Thoracic aorta (tissue), 2 donors: ENCODE data around the gene NFYC. TPM values are rescaled to one million over a fixed set of nuclear protein-coding genes. Genes with fewer than 3 reads are reported as not detected.

Experiments used
- ATAC-seq: fragments of 150-250 bp; one replicate; pipeline ENCODE4 v1.8.0; 2017; ENCODE audit warnings: low read depth; ENCODE audit not compliant: insufficient number of reproducible peaks, low FRiP score
- DNase-seq: peaks from one replicate; pipeline ENCODE4 v3.0.0-alpha.2; 2020; ENCODE audit warnings: low spot score
- H3K27ac ChIP-seq, 2 donors: fragments of 200-600 bp; sonication (generic); 1 replicate in 1 of 2; 2 replicates in 1 of 2; pipeline ENCODE4 v1.5.1; 2016; ENCODE audit warnings: mild to moderate bottlenecking in 2 of 2, moderate library complexity in 2 of 2
- H3K27me3 ChIP-seq: fragments of 200-600 bp; sonication (generic); replicated peaks from 2 replicates; pipeline ENCODE4 v1.6.0; 2016; ENCODE audit warnings: mild to moderate bottlenecking; ENCODE audit not compliant: insufficient read depth
- H3K36me3 ChIP-seq: fragments of 200-600 bp; sonication (generic); one replicate; pipeline ENCODE4 v1.5.1; 2016
- H3K4me1 ChIP-seq, 2 donors: fragments of 200-600 bp; sonication (generic); 1 replicate in 1 of 2; 2 replicates in 1 of 2; pipeline versions ENCODE4 v1.5.1 to v1.6.0; 2016; ENCODE audit warnings: low read depth in 2 of 2, mild to moderate bottlenecking in 1 of 2; ENCODE audit not compliant: control insufficient read depth in 1 of 2
- H3K4me3 ChIP-seq: fragments of 200-600 bp; sonication (generic); 2 replicates; pipeline ENCODE4 v1.5.1; 2016; ENCODE audit warnings: mild to moderate bottlenecking
- H3K9me3 ChIP-seq: fragments of 200-600 bp; sonication (generic); 2 replicates; pipeline ENCODE4 v1.5.1; 2016
- total RNA-seq, 2 donors: library from RNA; depleted of rRNA; stranded (reverse); fragments of >200 nt; gene quantifications; one replicate each; pipeline versions ENCODE4 v1.1.0 to v1.2.3, GENCODE V29; 2016
- TF ChIP-seq, protein P1 (sequence below): fragments of 200-600 bp; sonication (generic); IDR thresholded peaks from one replicate; pipeline ENCODE4 v1.5.1; 2019; ENCODE audit warnings: antibody characterized with exemption

NFYC gene
- total RNA-seq, 2 donors from 2014 or later, result 38.9 to 40.6 TPM

GRCh38 chr1:40649592-40649930 lies 41.9 kb upstream of the NFYC start:
- no peaks in the 10 kb centered on the region for H3K27me3 ChIP-seq
- peaks cover 0 to 23% of the 10 kb centered on the region in 2 donors for H3K4me1 ChIP-seq
- no peaks in the 10 kb centered on the region for H3K9me3 ChIP-seq
- TF ChIP-seq, protein P1, sequence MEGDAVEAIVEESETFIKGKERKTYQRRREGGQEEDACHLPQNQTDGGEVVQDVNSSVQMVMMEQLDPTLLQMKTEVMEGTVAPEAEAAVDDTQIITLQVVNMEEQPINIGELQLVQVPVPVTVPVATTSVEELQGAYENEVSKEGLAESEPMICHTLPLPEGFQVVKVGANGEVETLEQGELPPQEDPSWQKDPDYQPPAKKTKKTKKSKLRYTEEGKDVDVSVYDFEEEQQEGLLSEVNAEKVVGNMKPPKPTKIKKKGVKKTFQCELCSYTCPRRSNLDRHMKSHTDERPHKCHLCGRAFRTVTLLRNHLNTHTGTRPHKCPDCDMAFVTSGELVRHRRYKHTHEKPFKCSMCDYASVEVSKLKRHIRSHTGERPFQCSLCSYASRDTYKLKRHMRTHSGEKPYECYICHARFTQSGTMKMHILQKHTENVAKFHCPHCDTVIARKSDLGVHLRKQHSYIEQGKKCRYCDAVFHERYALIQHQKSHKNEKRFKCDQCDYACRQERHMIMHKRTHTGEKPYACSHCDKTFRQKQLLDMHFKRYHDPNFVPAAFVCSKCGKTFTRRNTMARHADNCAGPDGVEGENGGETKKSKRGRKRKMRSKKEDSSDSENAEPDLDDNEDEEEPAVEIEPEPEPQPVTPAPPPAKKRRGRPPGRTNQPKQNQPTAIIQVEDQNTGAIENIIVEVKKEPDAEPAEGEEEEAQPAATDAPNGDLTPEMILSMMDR, result no peak
- ATAC-seq, result no peak
- DNase-seq, result no peak
- H3K27ac ChIP-seq, result no peak overlapping the region
- H3K36me3 ChIP-seq, result no peaks in the 10 kb centered on the region
- H3K4me3 ChIP-seq, result no peak overlapping the region

DNA sequence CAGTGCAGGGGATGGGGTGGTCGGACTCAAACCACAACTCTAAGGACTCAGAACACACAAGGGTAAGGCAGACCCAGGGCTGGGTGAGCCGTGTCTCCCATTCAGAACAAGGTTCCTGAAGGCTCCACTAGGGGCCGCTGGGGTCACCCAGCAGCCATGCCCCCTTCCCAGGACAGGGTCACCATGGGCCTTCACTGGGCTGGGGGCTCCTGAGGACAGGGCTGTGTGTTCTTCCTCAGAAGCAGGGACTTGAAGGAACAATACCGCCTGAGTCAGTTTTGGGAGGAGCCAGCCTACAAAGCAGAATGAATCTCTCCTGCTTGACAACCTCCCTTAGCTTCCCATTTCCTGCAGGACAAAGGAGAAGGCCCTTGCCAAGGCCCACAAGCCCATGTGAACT lies 41.4 kb upstream of the NFYC start:
- Histone ChIP-seq H3K9me3 (no peaks in the 10 kb centered on the region), H3K4me1 (peaks cover 0 to 25% of the 10 kb centered on the region in 2 donors), H3K4me3 (no peak overlapping the region), H3K36me3 (no peaks in the 10 kb centered on the region), H3K27ac (no peak overlapping the region), H3K27me3 (no peaks in the 10 kb centered on the region)
- ATAC-seq (no peak), DNase-seq (no peak)
- TF ChIP-seq, protein P1, result no peak

- TF ChIP-seq, protein P1, result no peak
- no peak for ATAC-seq
- H3K27ac ChIP-seq, result no peak overlapping the region
These were observed 40.2 kb upstream of the NFYC start for GRCh38 chr1:40651138-40651857.

GRCh38 chr1:40652468-40652867 lies 39.0 kb upstream of the NFYC start:
- no peak overlapping the region for H3K27ac ChIP-seq
- H3K27me3 ChIP-seq, result no peaks in the 10 kb centered on the region
- TF ChIP-seq, protein P1, result no peak
- H3K36me3 ChIP-seq, result no peaks in the 10 kb centered on the region
- no peak for DNase-seq
- no peak for ATAC-seq
- no peaks in the 10 kb centered on the region for H3K9me3 ChIP-seq
- peaks cover 0 to 25% of the 10 kb centered on the region in 2 donors for H3K4me1 ChIP-seq
- no peak overlapping the region for H3K4me3 ChIP-seq

More at GRCh38 chr1:40651138-40651857, 40.2 kb upstream of the NFYC start:
- H3K27me3 ChIP-seq, result no peaks in the 10 kb centered on the region
- no peak overlapping the region for H3K4me3 ChIP-seq
- no peaks in the 10 kb centered on the region for H3K9me3 ChIP-seq
- peaks cover 0 to 25% of the 10 kb centered on the region in 2 donors for H3K4me1 ChIP-seq
- DNase-seq, result no peak
- no peaks in the 10 kb centered on the region for H3K36me3 ChIP-seq

GRCh38 chr1:40652979-40653378 lies 38.5 kb upstream of the NFYC start:
- no peak for ATAC-seq
- TF ChIP-seq, protein P1, result no peak
- H3K9me3 ChIP-seq, result no peaks in the 10 kb centered on the region

More at GRCh38 chr1:40652979-40653378, 38.5 kb upstream of the NFYC start:
- DNase-seq, result no peak
- no peaks in the 10 kb centered on the region for H3K36me3 ChIP-seq
- no peak overlapping the region for H3K27ac ChIP-seq
- no peak overlapping the region for H3K4me3 ChIP-seq
- peaks cover 0 to 25% of the 10 kb centered on the region in 2 donors for H3K4me1 ChIP-seq
- H3K27me3 ChIP-seq, result no peaks in the 10 kb centered on the region
